Measurements from ENCODE around the gene RABEPK.

- TF ChIP-seq CTCF (conservative IDR thresholded peaks at IDR 0.05 in 1 of 2, IDR thresholded peaks at IDR 0.05 in 1 of 2; ENCODE audit: extremely low read depth in 1 of 2, insufficient read depth in 1 of 2, low read depth in 1 of 2, low read length in 2 of 2) (no peak), EZH2 (IDR thresholded peaks at IDR 0.05; ENCODE audit: borderline replicate concordance, low read length) (no peak)
Measured at GRCh38 chr9:125200216-125201047, at the start of gene RABEPK.
